Mucosa of rectum (tissue), 2 donors: ENCODE data around the gene MR1.
A peak's percentile ranks its signal among the peaks of the same experiment; 100 is the strongest.
"Not testable (repeated sequence)": the region's sequence is repeated elsewhere in the genome, so short reads cannot be mapped to it uniquely, and the experiment has no call there.

ENCODE experiments used
- H3K27ac ChIP-seq, 2 donors: one replicate each; pipeline ENCODE4 v1.7.0; 2013; ENCODE audit warnings: inconsistent platforms in 2 of 2, low read depth in 2 of 2, low read length in 2 of 2
- H3K27me3 ChIP-seq, 2 donors: one replicate each; pipeline ENCODE4 v1.7.0; 2013; ENCODE audit warnings: low read length in 2 of 2; ENCODE audit not compliant: control insufficient read depth in 2 of 2, insufficient read depth in 2 of 2
- H3K36me3 ChIP-seq, 2 donors: one replicate each; pipeline ENCODE4 v1.7.0; 2013; ENCODE audit warnings: low read length in 2 of 2; ENCODE audit not compliant: control insufficient read depth in 2 of 2, insufficient read depth in 2 of 2
- H3K4me1 ChIP-seq, 2 donors: one replicate each; pipeline ENCODE4 v1.7.0; 2013; ENCODE audit warnings: low read length in 2 of 2, mild to moderate bottlenecking in 1 of 2; ENCODE audit not compliant: control insufficient read depth in 2 of 2, insufficient read depth in 2 of 2
- H3K4me3 ChIP-seq, 2 donors: one replicate each; pipeline ENCODE4 v1.7.0; 2013; ENCODE audit warnings: low read length in 2 of 2
- H3K9ac ChIP-seq, 2 donors: one replicate each; pipeline ENCODE4 v1.7.0; 2013; ENCODE audit warnings: low read length in 2 of 2, low read depth in 1 of 2, mild to moderate bottlenecking in 1 of 2
- H3K9me3 ChIP-seq, 2 donors: one replicate each; pipeline ENCODE4 v1.7.0; 2013; ENCODE audit warnings: low read length in 2 of 2; ENCODE audit not compliant: control insufficient read depth in 2 of 2
- donor health status: healthy.
- donor health status: Normal muscosa, but diverticular disease.

The MR1 gene

GRCh38 chr1:181028615-181029014 lies 5.2 kb upstream of the MR1 start:
- no peaks in the 10 kb centered on the region for H3K9me3 ChIP-seq
- no peak overlapping the region for H3K27ac ChIP-seq
- H3K36me3 ChIP-seq, result no peaks in the 10 kb centered on the region
- H3K4me1 ChIP-seq, result peaks cover 4 to 7% of the 10 kb centered on the region in 2 donors
- H3K9ac ChIP-seq, result no peak overlapping the region
- H3K27me3 ChIP-seq, result no peaks in the 10 kb centered on the region
- no peak overlapping the region for H3K4me3 ChIP-seq

- H3K4me3 ChIP-seq, result no peak overlapping the region
- H3K27ac ChIP-seq, result peak overlapping the region in 1 of 2 donors; percentile 82
- H3K27me3 ChIP-seq, result no peaks in the 10 kb centered on the region
- no peaks in the 10 kb centered on the region for H3K36me3 ChIP-seq
- H3K9ac ChIP-seq, result no peak overlapping the region
- H3K9me3 ChIP-seq, result no peaks in the 10 kb centered on the region
- H3K4me1 ChIP-seq, result peaks cover 8 to 11% of the 10 kb centered on the region in 2 donors
Measured at GRCh38 chr1:181032535-181032934, 1.2 kb upstream of the MR1 start.

GRCh38 chr1:181033128-181033798 lies 520 bp upstream of the MR1 start:
- Histone ChIP-seq H3K27ac (peak overlapping the region; percentile 80 to 82), H3K4me3 (peak overlapping the region; percentile 70 to 84), H3K4me1 (peaks cover 8 to 11% of the 10 kb centered on the region in 2 donors), H3K9ac (peak overlapping the region; percentile 49 to 70), H3K36me3 (no peaks in the 10 kb centered on the region), H3K9me3 (no peaks in the 10 kb centered on the region), H3K27me3 (no peaks in the 10 kb centered on the region)

DNA sequence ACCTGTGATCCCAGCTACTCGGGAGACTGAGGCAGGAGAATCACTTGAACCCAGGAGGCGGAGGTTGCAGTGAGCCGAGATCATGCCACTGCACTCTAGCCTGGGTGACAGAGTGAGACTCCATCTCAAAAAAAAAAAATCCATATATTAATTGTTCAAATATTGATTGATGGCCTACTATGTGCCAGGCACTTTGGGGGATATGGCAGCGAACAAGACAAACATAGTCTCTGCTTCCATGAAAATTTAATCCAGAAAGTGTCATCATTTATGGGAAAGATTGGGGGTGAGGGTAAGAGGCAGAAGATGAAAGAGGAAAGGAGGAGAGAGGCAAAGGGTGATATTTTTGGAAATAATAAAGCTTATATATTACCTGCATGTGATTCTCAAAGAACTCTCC lies 1.4 kb downstream of the MR1 start:
- H3K4me1 ChIP-seq, result peaks cover 8 to 11% of the 10 kb centered on the region in 2 donors
- H3K4me3 ChIP-seq, H3K27me3 ChIP-seq, H3K9ac ChIP-seq, H3K9me3 ChIP-seq, H3K27ac ChIP-seq, H3K36me3 ChIP-seq: not testable (repeated sequence)

GRCh38 chr1:181036107-181036836 lies 2.5 kb downstream of the MR1 start:
- no peaks in the 10 kb centered on the region for H3K9me3 ChIP-seq
- H3K36me3 ChIP-seq, result no peaks in the 10 kb centered on the region
- H3K4me1 ChIP-seq, result peaks cover 8 to 11% of the 10 kb centered on the region in 2 donors
- H3K27ac ChIP-seq, result no peak overlapping the region
- peak overlapping the region in 1 of 2 donors; percentile 27 for H3K4me3 ChIP-seq
- no peaks in the 10 kb centered on the region for H3K27me3 ChIP-seq
- H3K9ac ChIP-seq, result no peak overlapping the region

- Histone ChIP-seq H3K9me3 (no peaks in the 10 kb centered on the region), H3K4me3 (no peak overlapping the region), H3K4me1 (peaks cover 8 to 11% of the 10 kb centered on the region in 2 donors), H3K9ac (no peak overlapping the region), H3K27me3 (no peaks in the 10 kb centered on the region), H3K27ac (no peak overlapping the region), H3K36me3 (no peaks in the 10 kb centered on the region)
Measured at GRCh38 chr1:181037386-181037785, 3.6 kb downstream of the MR1 start.

GRCh38 chr1:181038399-181038873 lies 4.7 kb downstream of the MR1 start:
- H3K4me1 ChIP-seq, result peaks cover 9 to 15% of the 10 kb centered on the region in 2 donors
- H3K27me3 ChIP-seq, result no peaks in the 10 kb centered on the region
- no peaks in the 10 kb centered on the region for H3K36me3 ChIP-seq
- H3K4me3 ChIP-seq, result no peak overlapping the region
- no peaks in the 10 kb centered on the region for H3K9me3 ChIP-seq
- H3K9ac ChIP-seq, result no peak overlapping the region
- no peak overlapping the region for H3K27ac ChIP-seq

GRCh38 chr1:181040284-181040865 lies 6.6 kb downstream of the MR1 start:
- no peak overlapping the region for H3K9ac ChIP-seq
- no peaks in the 10 kb centered on the region for H3K27me3 ChIP-seq
- H3K4me3 ChIP-seq, result no peak overlapping the region
- H3K27ac ChIP-seq, result no peak overlapping the region
- H3K9me3 ChIP-seq, result no peaks in the 10 kb centered on the region
- H3K4me1 ChIP-seq, result peaks cover 13 to 19% of the 10 kb centered on the region in 2 donors
- no peaks in the 10 kb centered on the region for H3K36me3 ChIP-seq

GRCh38 chr1:181043025-181043888 lies 9.5 kb downstream of the MR1 start:
- peaks cover 13 to 19% of the 10 kb centered on the region in 2 donors for H3K4me1 ChIP-seq
- no peaks in the 10 kb centered on the region for H3K9me3 ChIP-seq
- H3K36me3 ChIP-seq, result no peaks in the 10 kb centered on the region
- H3K4me3 ChIP-seq, result no peak overlapping the region
- H3K27ac ChIP-seq, result peak overlapping the region; percentile 40 to 68
- H3K9ac ChIP-seq, result no peak overlapping the region
- H3K27me3 ChIP-seq, result no peaks in the 10 kb centered on the region
